SIG-M5 (cell line): ENCODE results near the gene SRRM2.

Source experiments
- DNase-seq: peaks from one replicate; lab custom pipeline; 2025; lab: John Stamatoyannopoulos, UW

Gene SRRM2

GRCh38 chr16:2777231-2777902 lies 24.9 kb downstream of the SRRM2 start, which contains the start of gene ELOB:
Gene ELOB, minus strand, starts transcription at chr16:2777280. Its CDS starts 41 bp downstream, at chr16:2777239.
- no peak for DNase-seq

- DNase-seq: no peak
Observed at GRCh38 chr16:2777903-2778629, 25.6 kb downstream of the SRRM2 start.

- no peak for DNase-seq
Observed at GRCh38 chr16:2778630-2778958, 26.2 kb downstream of the SRRM2 start.

GRCh38 chr16:2779151-2779920 lies 26.9 kb downstream of the SRRM2 start:
- no peak for DNase-seq

GRCh38 chr16:2779978-2780898 lies 27.8 kb downstream of the SRRM2 start:
- no peak for DNase-seq

- no peak for DNase-seq
Observed at GRCh38 chr16:2782583-2783351, 30.3 kb downstream of the SRRM2 start.

GRCh38 chr16:2783581-2784357 lies 31.3 kb downstream of the SRRM2 start:
- no peak for DNase-seq

- no peak for DNase-seq
Observed at GRCh38 chr16:2784358-2785100, 32.1 kb downstream of the SRRM2 start.

- no peak for DNase-seq
Observed at GRCh38 chr16:2785101-2785991, 32.9 kb downstream of the SRRM2 start.

GRCh38 chr16:2786061-2786825 lies 33.8 kb downstream of the SRRM2 start:
- no peak for DNase-seq

GRCh38 chr16:2786826-2787151 lies 34.4 kb downstream of the SRRM2 start:
- no peak for DNase-seq

GRCh38 chr16:2787406-2787805 lies 35.0 kb downstream of the SRRM2 start, which contains the start of gene PRSS33:
Gene PRSS33, minus strand, starts transcription at chr16:2787560. Its CDS starts 1,013 bp downstream, at chr16:2786547.
- DNase-seq: no peak

GRCh38 chr16:2787961-2788360 lies 35.5 kb downstream of the SRRM2 start:
- no peak for DNase-seq

- no peak for DNase-seq
Observed at GRCh38 chr16:2790631-2791030, 38.2 kb downstream of the SRRM2 start.

- no peak for DNase-seq
Observed at GRCh38 chr16:2791174-2791573, 38.7 kb downstream of the SRRM2 start.

- DNase-seq: no peak
Observed at GRCh38 chr16:2792940-2793339, 40.5 kb downstream of the SRRM2 start.

- no peak for DNase-seq
Observed at GRCh38 chr16:2795395-2796143, 43.1 kb downstream of the SRRM2 start.
